A549 (cell line): Measurements from ENCODE around the gene C11orf98. TPM values are rescaled to one million over a fixed set of nuclear protein-coding genes. Genes with fewer than 3 reads are reported as not detected.

ENCODE experiments used
- ATAC-seq, 2 experiments: fragments of 200-7000 bp in 1 of 2; fragments of >200 bp in 1 of 2; cut with Nextera tagmentation in 1 of 2; cut with Tn5 transposase in 1 of 2; 3 replicates each; pipeline versions ENCODE4 v1.8.0 to v1.9.1; 2018 to 2020; ENCODE audit warnings: mild to moderate bottlenecking in 1 of 2, moderate library complexity in 1 of 2
- CTCF ChIA-PET: fragments of 300-600 bp; sonication (Branson Sonifier 250); formaldehyde crosslinking; extraction: SDS; loops from one replicate; lab custom pipeline; 2021; ENCODE audit warnings: antibody characterized with exemption, inconsistent platforms; lab: Yijun Ruan, JAX
- POLR2A ChIA-PET: fragments of 350-600 bp; formaldehyde crosslinking; extraction: SDS; loops from one replicate; lab custom pipeline; 2021; ENCODE audit warnings: antibody characterized with exemption, inconsistent platforms; lab: Yijun Ruan, JAX
- DNase-seq, 2 experiments: peaks; one replicate each; pipeline versions ENCODE4 v3.0.0 to v3.0.0-alpha.2; 2011 to 2016; ENCODE audit warnings: low read depth in 1 of 2, low spot score in 1 of 2
- FAIRE-seq: peaks from 2 replicates; lab custom pipeline; 2011; peaks lifted over from hg19 to GRCh38; lab: Jason Lieb, UNC
- H3K27ac ChIP-seq, 2 experiments: fragments of >200 bp; sonication (Bioruptor Twin); formaldehyde crosslinking; 3 replicates each; pipeline ENCODE4 v1.5.1; 2016 to 2017
- H3K4me1 ChIP-seq: fragments of >200 bp; sonication (Bioruptor Twin); formaldehyde crosslinking; 3 replicates; pipeline ENCODE4 v1.6.1; 2016
- H3K4me2 ChIP-seq: fragments of >200 bp; sonication (Bioruptor Twin); formaldehyde crosslinking; 3 replicates; pipeline ENCODE4 v1.6.1; 2016
- H3K4me3 ChIP-seq: fragments of >200 bp; sonication (Bioruptor Twin); formaldehyde crosslinking; 3 replicates; pipeline ENCODE4 v1.5.1; 2016
- H3K9me3 ChIP-seq: fragments of >200 bp; sonication (Bioruptor Twin); formaldehyde crosslinking; 3 replicates; pipeline ENCODE4 v1.6.1; 2016
- CBX2 ChIP-seq: fragments of 200-600 bp; sonication (generic); IDR thresholded peaks from 2 replicates; pipeline ENCODE4 v1.6.1; 2016; ENCODE audit warnings: low read depth, mild to moderate bottlenecking, borderline replicate concordance
- CBX8 ChIP-seq: fragments of 200-600 bp; sonication (generic); IDR thresholded peaks from 2 replicates; pipeline ENCODE4 v1.6.1; 2016
- CHD2 ChIP-seq: fragments of 150-350 bp; IDR thresholded peaks from 2 replicates; pipeline ENCODE4 v1.6.1; 2014; ENCODE audit warnings: low read length; ENCODE audit not compliant: partially characterized antibody
- CHD4 ChIP-seq: fragments of 200-600 bp; sonication (generic); IDR thresholded peaks from 2 replicates; pipeline ENCODE4 v1.6.1; 2016; ENCODE audit warnings: antibody characterized with exemption, mild to moderate bottlenecking, borderline replicate concordance
- EP300 ChIP-seq, 2 experiments: fragments of >200 bp; sonication (Bioruptor Twin); formaldehyde crosslinking; IDR thresholded peaks; 2 replicates in 1 of 2; 3 replicates in 1 of 2; pipeline ENCODE4 v1.6.1; 2016 to 2017
- ESRRA ChIP-seq: fragments of 150-350 bp; IDR thresholded peaks from 2 replicates; pipeline ENCODE4 v1.6.1; 2014; ENCODE audit warnings: mild to moderate bottlenecking, low read length, borderline replicate concordance
- GATA3 ChIP-seq: IDR thresholded peaks from 2 replicates; pipeline ENCODE4 v1.6.1; 2012; ENCODE audit warnings: borderline replicate concordance
- JUN ChIP-seq, 2 experiments: fragments of >200 bp; sonication (Bioruptor Twin); formaldehyde crosslinking; IDR thresholded peaks; 2 replicates in 1 of 2; 3 replicates in 1 of 2; pipeline ENCODE4 v1.6.1; 2016 to 2017
- MAFK ChIP-seq: fragments of 450-650 bp; IDR thresholded peaks from 2 replicates; pipeline ENCODE4 v1.6.1; 2014; ENCODE audit not compliant: partially characterized antibody
- MYC ChIP-seq: IDR thresholded peaks from 2 replicates; pipeline ENCODE4 v1.6.1; 2012; ENCODE audit warnings: mild to moderate bottlenecking, inconsistent platforms, low read length, improper control_type of control experiment, borderline replicate concordance
- NPAS2 ChIP-seq: fragments of 250-450 bp; sonication (Bioruptor Pico); IDR thresholded peaks from 2 replicates; pipeline ENCODE4 v1.8.0; 2022; ENCODE audit warnings: mild to moderate bottlenecking, moderate library complexity, borderline replicate concordance
- NR3C1 ChIP-seq: fragments of >200 bp; sonication (Bioruptor Twin); formaldehyde crosslinking; IDR thresholded peaks from 3 replicates; pipeline ENCODE4 v1.6.1; 2017
- POLR2A ChIP-seq: IDR thresholded peaks from 2 replicates; pipeline ENCODE4 v1.6.1; 2012; ENCODE audit warnings: mild to moderate bottlenecking, low read length
- RFX5 ChIP-seq: fragments of 450-650 bp; IDR thresholded peaks from 2 replicates; pipeline ENCODE4 v1.7.1; 2014; ENCODE audit warnings: antibody characterized with exemption, mild to moderate bottlenecking, moderate library complexity
- SMC3 ChIP-seq: fragments of >200 bp; sonication (Bioruptor Twin); formaldehyde crosslinking; IDR thresholded peaks from 3 replicates; pipeline ENCODE4 v1.6.1; 2018; ENCODE audit warnings: inconsistent platforms
- SREBF2 ChIP-seq: fragments of 450-650 bp; IDR thresholded peaks from 2 replicates; pipeline ENCODE4 v1.6.1; 2014; ENCODE audit warnings: mild to moderate bottlenecking, moderate library complexity
- ZFP36 ChIP-seq: fragments of 450-650 bp; IDR thresholded peaks from 2 replicates; pipeline ENCODE4 v1.6.1; 2014; ENCODE audit warnings: borderline replicate concordance; ENCODE audit not compliant: partially characterized antibody
- WGBS: methylation state at CpG from one replicate; pipeline ENCODE4 v1.1.6; 2017; ENCODE audit errors: missing lambda C conversion rate; 5-methylcytosine and 5-hydroxymethylcytosine counted together
- polyA plus RNA-seq, 4 experiments: library from polyadenylated mRNA; depleted of rRNA in 3 of 4; stranded (reverse); fragments of >200 nt; fragmentation: RNase III in 1 of 4; extraction: RNeasy Plus Mini Kit Qiagen cat#74134 plus additional on column Dnase treatment in 1 of 4; gene quantifications; 2 replicates in 3 of 4; 3 replicates in 1 of 4; pipeline ENCODE4 v1.2.3, GENCODE V29; 2011 to 2017
- TF ChIP-seq, protein P1 (sequence below): IDR thresholded peaks from 2 replicates; pipeline ENCODE4 v1.6.1; 2012
- TF ChIP-seq, protein P2 (sequence below): fragments of 450-650 bp; IDR thresholded peaks from 2 replicates; pipeline ENCODE4 v1.6.1; 2014; ENCODE audit warnings: antibody characterized with exemption
- TF ChIP-seq, protein P3 (sequence below): fragments of 200-600 bp; sonication (generic); IDR thresholded peaks from 2 replicates; pipeline ENCODE4 v1.6.1; 2016; ENCODE audit warnings: antibody characterized with exemption, mild to moderate bottlenecking, moderate library complexity
- TF ChIP-seq, protein P4 (sequence below): fragments of >200 bp; sonication (Bioruptor Twin); formaldehyde crosslinking; IDR thresholded peaks from 3 replicates; pipeline ENCODE4 v1.6.1; 2016

The C11orf98 gene
- polyA plus RNA-seq, 2 of the 4 experiments (the other 2 are of a cell fraction), result 91.7 to 140 TPM

DNA sequence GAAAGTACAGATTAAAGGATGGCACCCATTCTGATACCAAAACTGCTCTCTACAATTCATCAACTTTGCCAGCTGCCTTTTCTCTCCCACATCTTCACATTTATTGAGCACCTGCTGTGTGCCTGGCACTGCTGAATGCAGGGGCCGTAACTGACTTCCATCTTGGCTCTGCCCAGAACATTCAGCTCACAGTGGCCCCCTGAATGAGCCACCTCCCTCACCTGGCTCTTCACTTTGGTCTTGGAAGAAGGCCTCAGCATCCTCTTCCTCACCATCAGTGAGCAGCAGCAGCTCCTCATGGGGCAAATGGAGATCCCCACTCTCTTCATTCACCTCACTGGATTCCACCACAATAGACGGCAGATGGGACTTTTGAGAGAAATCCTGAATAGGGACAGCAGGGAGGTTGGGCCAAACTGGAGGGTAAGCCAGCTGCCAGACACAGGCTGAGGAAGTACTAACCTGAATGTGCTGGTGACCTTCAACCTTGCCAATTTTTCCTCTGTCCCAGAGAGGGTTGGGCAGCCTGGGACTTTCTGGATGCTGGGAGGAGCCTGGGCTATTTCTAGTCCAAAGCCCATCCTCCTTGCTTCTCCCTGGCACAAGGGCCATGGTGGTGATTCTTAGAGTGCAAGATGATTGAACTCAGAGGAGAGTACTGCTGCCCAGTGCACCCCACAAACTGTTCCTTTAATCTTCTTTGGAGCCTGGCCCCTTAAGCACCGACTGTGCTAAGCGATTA lies 4.6 kb upstream of the C11orf98 start:
- 77% methylated on average over 4 of the region's 4 CpGs for WGBS
- ATAC-seq (peak in 1 of 2 experiments; percentile 5; a peak in 2 of 6 replicates), DNase-seq (peak in 1 of 2 experiments; percentile 56), FAIRE-seq (no peak)
- Histone ChIP-seq H3K27ac (peak overlapping the region in 1 of 2 experiments; percentile 11; a peak in 2 of 6 replicates), H3K4me3 (no peak overlapping the region), H3K4me2 (peak overlapping the region; percentile 64; the same call in 2 of the 3 replicates), H3K4me1 (peaks cover 36% of the 10 kb centered on the region), H3K9me3 (no peaks in the 10 kb centered on the region)
- TF ChIP-seq JUN (IDR thresholded peaks at IDR 0.05), result no peak
- TF ChIP-seq ESRRA, result no peak
- no peak for TF ChIP-seq EP300 (IDR thresholded peaks at IDR 0.05)
- no peak for TF ChIP-seq SMC3
- TF ChIP-seq, protein P1, sequence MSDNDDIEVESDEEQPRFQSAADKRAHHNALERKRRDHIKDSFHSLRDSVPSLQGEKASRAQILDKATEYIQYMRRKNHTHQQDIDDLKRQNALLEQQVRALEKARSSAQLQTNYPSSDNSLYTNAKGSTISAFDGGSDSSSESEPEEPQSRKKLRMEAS, result no peak
- TF ChIP-seq, protein P2, sequence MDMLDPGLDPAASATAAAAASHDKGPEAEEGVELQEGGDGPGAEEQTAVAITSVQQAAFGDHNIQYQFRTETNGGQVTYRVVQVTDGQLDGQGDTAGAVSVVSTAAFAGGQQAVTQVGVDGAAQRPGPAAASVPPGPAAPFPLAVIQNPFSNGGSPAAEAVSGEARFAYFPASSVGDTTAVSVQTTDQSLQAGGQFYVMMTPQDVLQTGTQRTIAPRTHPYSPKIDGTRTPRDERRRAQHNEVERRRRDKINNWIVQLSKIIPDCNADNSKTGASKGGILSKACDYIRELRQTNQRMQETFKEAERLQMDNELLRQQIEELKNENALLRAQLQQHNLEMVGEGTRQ, result no peak
- no peak for TF ChIP-seq NPAS2 (CRISPR knock-in tag)
- TF ChIP-seq CBX2, result no peak
- no peak for TF ChIP-seq CHD4
- TF ChIP-seq, protein P3, sequence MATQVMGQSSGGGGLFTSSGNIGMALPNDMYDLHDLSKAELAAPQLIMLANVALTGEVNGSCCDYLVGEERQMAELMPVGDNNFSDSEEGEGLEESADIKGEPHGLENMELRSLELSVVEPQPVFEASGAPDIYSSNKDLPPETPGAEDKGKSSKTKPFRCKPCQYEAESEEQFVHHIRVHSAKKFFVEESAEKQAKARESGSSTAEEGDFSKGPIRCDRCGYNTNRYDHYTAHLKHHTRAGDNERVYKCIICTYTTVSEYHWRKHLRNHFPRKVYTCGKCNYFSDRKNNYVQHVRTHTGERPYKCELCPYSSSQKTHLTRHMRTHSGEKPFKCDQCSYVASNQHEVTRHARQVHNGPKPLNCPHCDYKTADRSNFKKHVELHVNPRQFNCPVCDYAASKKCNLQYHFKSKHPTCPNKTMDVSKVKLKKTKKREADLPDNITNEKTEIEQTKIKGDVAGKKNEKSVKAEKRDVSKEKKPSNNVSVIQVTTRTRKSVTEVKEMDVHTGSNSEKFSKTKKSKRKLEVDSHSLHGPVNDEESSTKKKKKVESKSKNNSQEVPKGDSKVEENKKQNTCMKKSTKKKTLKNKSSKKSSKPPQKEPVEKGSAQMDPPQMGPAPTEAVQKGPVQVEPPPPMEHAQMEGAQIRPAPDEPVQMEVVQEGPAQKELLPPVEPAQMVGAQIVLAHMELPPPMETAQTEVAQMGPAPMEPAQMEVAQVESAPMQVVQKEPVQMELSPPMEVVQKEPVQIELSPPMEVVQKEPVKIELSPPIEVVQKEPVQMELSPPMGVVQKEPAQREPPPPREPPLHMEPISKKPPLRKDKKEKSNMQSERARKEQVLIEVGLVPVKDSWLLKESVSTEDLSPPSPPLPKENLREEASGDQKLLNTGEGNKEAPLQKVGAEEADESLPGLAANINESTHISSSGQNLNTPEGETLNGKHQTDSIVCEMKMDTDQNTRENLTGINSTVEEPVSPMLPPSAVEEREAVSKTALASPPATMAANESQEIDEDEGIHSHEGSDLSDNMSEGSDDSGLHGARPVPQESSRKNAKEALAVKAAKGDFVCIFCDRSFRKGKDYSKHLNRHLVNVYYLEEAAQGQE, result no peak
- no peak for TF ChIP-seq MYC
- TF ChIP-seq MAFK, result no peak
- no peak for TF ChIP-seq SREBF2
- no peak for TF ChIP-seq CBX8
- no peak for TF ChIP-seq CHD2
- TF ChIP-seq ZFP36, result no peak
- TF ChIP-seq RFX5, result no peak
- POLR2A ChIA-PET, result interaction anchor here (0.7 to 3.3 kb wide), 4 partner anchors 16 to 58 kb away, joined by 3 to 34 read pairs (median 4); partner anchors contain the start of genes HNRNPUL2, INTS5 and TTC9C
- CTCF ChIA-PET, result interaction anchor here (0.8 to 9.0 kb wide), 7 partner anchors 11 to 275 kb away, joined by 3 to 72 read pairs (median 3); partner anchors contain the start of genes HNRNPUL2 and LRRN4CL

DNA sequence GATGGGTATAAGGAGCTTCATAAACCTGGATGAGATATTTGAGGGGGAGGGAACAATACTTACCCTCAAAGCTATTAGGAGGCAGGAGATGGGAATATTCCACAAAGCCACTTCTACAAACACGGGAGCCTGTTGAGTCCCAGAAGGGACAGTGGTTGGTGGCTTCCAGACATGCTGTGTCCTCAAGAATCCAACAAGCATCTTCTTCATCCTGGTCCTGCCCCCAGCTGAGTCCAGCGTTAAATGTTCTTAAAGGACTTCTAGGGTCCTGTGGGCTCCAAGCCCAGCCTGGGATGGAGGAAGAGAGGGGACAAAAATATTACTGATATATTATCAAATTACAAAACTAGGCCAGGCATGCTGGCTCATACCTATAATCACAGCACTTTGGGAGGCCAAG lies 2.5 kb upstream of the C11orf98 start:
- Histone ChIP-seq H3K4me3 (no peak overlapping the region), H3K4me2 (peak overlapping the region; percentile 78)
- DNase-seq, result no peak
- peak; percentile 15; the same call in 1 of the 2 replicates for TF ChIP-seq GATA3
- TF ChIP-seq POLR2A, result peak; percentile 4; the same call in 1 of the 2 replicates
- TF ChIP-seq, protein P4, sequence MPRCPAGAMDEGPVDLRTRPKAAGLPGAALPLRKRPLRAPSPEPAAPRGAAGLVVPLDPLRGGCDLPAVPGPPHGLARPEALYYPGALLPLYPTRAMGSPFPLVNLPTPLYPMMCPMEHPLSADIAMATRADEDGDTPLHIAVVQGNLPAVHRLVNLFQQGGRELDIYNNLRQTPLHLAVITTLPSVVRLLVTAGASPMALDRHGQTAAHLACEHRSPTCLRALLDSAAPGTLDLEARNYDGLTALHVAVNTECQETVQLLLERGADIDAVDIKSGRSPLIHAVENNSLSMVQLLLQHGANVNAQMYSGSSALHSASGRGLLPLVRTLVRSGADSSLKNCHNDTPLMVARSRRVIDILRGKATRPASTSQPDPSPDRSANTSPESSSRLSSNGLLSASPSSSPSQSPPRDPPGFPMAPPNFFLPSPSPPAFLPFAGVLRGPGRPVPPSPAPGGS, result 0 out of 3 replicates have a peak, but pooled peaks have one; percentile 46
- no peak for TF ChIP-seq NR3C1
- TF ChIP-seq, all 56 proteins: peak for 3
- Histone ChIP-seq H3K27ac (peak overlapping the region; percentile 93 to 96; a peak in 4 of 6 replicates), H3K4me1 (peaks cover 32% of the 10 kb centered on the region), H3K9me3 (no peaks in the 10 kb centered on the region)
- FAIRE-seq, result no peak
- ATAC-seq, result no peak
- POLR2A ChIA-PET, result interaction anchor here (0.7 to 5.5 kb wide), 9 partner anchors 8 to 174 kb away, joined by 3 to 91 read pairs (median 5); partner anchors contain the start of genes HNRNPUL2, INTS5, TTC9C and TUT1
- WGBS, result 86% methylated on average over 2 of the region's 2 CpGs
- CTCF ChIA-PET, result interaction anchor here (0.5 to 6.5 kb wide), 10 partner anchors 9 to 65 kb away, joined by 3 to 30 read pairs (median 4); partner anchors contain the start of gene LRRN4CL
